Kidney (tissue), 14 donors: ENCODE data around the gene MSH5. TPM values are rescaled to one million over a fixed set of nuclear protein-coding genes. Genes with fewer than 3 reads are reported as not detected.

Experiments
- DNase-seq, 5 donors: peaks; one replicate each; pipeline ENCODE4 v3.0.0-alpha.2; 2013 to 2020
- FAIRE-seq: peaks from 2 replicates; lab custom pipeline; 2012; peaks lifted over from hg19 to GRCh38; lab: Jason Lieb, UNC
- H3K27ac ChIP-seq, 2 donors: one replicate each; pipeline ENCODE4 v1.7.0; 2013; ENCODE audit warnings: low read depth in 2 of 2, low read length in 2 of 2, inconsistent platforms in 1 of 2
- H3K27me3 ChIP-seq: one replicate; pipeline ENCODE4 v1.7.1; 2013; ENCODE audit warnings: low read length, inconsistent platforms; ENCODE audit not compliant: control insufficient read depth, insufficient read depth
- H3K36me3 ChIP-seq, 3 donors: one replicate each; pipeline versions ENCODE4 v1.7.0 to v1.7.1; 2013; ENCODE audit warnings: low read length in 3 of 3, control low read depth in 1 of 3, inconsistent platforms in 1 of 3; ENCODE audit not compliant: insufficient read depth in 3 of 3, control insufficient read depth in 2 of 3
- H3K4me1 ChIP-seq, 3 donors: one replicate each; pipeline versions ENCODE4 v1.7.0 to v1.7.1; 2013; ENCODE audit warnings: low read length in 3 of 3, inconsistent platforms in 1 of 3, low read depth in 1 of 3; ENCODE audit not compliant: control insufficient read depth in 2 of 3, insufficient read depth in 2 of 3
- H3K4me3 ChIP-seq, 3 donors: one replicate each; pipeline versions ENCODE4 v1.7.0 to v1.8.1; 2013; ENCODE audit warnings: low read length in 3 of 3, control low read depth in 1 of 3, inconsistent platforms in 1 of 3
- H3K9ac ChIP-seq, 3 donors: one replicate each; pipeline versions ENCODE4 v1.7.0 to v1.7.1; 2013; ENCODE audit warnings: low read length in 3 of 3, control low read depth in 1 of 3, inconsistent platforms in 1 of 3
- H3K9me3 ChIP-seq, 3 donors: one replicate each; pipeline versions ENCODE4 v1.7.0 to v1.7.1; 2013; ENCODE audit warnings: low read length in 3 of 3, control low read depth in 1 of 3, inconsistent platforms in 1 of 3; ENCODE audit not compliant: control insufficient read depth in 2 of 3, insufficient read depth in 1 of 3
- CTCF ChIP-seq: IDR thresholded peaks from 3 replicates; pipeline ENCODE4 v1.5.1; 2012; ENCODE audit warnings: mild to moderate bottlenecking, moderate library complexity, borderline replicate concordance; ENCODE audit not compliant: insufficient read depth; ENCODE audit errors: extremely low read depth
- intact Hi-C: fragments of 100-400 bp; cut with DNase I; formaldehyde crosslinking; loops from one replicate; pipeline ENCODE4 v1.11.1; 2022
- polyA plus RNA-seq: library from polyadenylated mRNA; stranded (reverse); fragments of 350-450 nt; fragmentation: Illumina TruSeq; extraction: RNeasy Lipid Tissue Mini Kit (QIAGEN cat#74804); gene quantifications from one replicate; pipeline ENCODE4 v1.2.3, GENCODE V29; 2014; ENCODE audit warnings: low read depth, low replicate concordance; ENCODE audit not compliant: insufficient read depth
- total RNA-seq: library from RNA; stranded (reverse); fragmentation: NEBNext Ultra II Directional; extraction: Animal tissue kit (Norgen Biotek cat#: 25700); gene quantifications from one replicate; pipeline ENCODE4 v1.2.1, GENCODE V29; 2021
- donor health status: control.
- donor health status: control.
- donor health status: control.
- donor health status: control.
- donor health status: control.
- donor health status: DM: yes; HTN: yes; CAD: no.
- donor health status: Normal renal cell carcinoma (clear cell type).

The MSH5 gene
- total and polyA plus RNA-seq, 2 donors from 2014 or later = 14.4 to 23.7 TPM

- intact Hi-C loops = no loop called here
- Histone ChIP-seq H3K4me1 (peaks cover 0 to 7% (median 0%) of the 10 kb centered on the region in 3 donors), H3K9me3 (no peaks in the 10 kb centered on the region), H3K27me3 (no peaks in the 10 kb centered on the region), H3K36me3 (no peaks in the 10 kb centered on the region), H3K27ac (no peak overlapping the region), H3K4me3 (peak overlapping the region in 1 of 3 donors; percentile 41), H3K9ac (no peak overlapping the region)
- no peak for TF ChIP-seq CTCF
- FAIRE-seq = no peak
- no peak for DNase-seq
Measured at GRCh38 chr6:31765559-31765909, 25.7 kb downstream of the MSH5 start.

- Histone ChIP-seq H3K4me1 (peaks cover 0 to 7% (median 0%) of the 10 kb centered on the region in 3 donors), H3K27me3 (no peaks in the 10 kb centered on the region), H3K36me3 (no peaks in the 10 kb centered on the region), H3K27ac (no peak overlapping the region), H3K4me3 (peak overlapping the region in 1 of 3 donors; percentile 41), H3K9ac (peak overlapping the region in 1 of 3 donors; percentile 15), H3K9me3 (no peaks in the 10 kb centered on the region)
- no peak for FAIRE-seq
- DNase-seq = peak; percentile 54 to 73 (median 70)
- intact Hi-C loops = no loop called here
- no peak for TF ChIP-seq CTCF
Measured at GRCh38 chr6:31765910-31766794, 26.3 kb downstream of the MSH5 start.

GRCh38 chr6:31767096-31767645 is 27.4 kb downstream of the MSH5 start:
- H3K4me3 ChIP-seq = no peak overlapping the region
- FAIRE-seq (no peak), DNase-seq (peak in 1 of 5 donors; percentile 62)
- peaks cover 0 to 7% (median 0%) of the 10 kb centered on the region in 3 donors for H3K4me1 ChIP-seq
- no peaks in the 10 kb centered on the region for H3K9me3 ChIP-seq
- intact Hi-C loops = no loop called here
- H3K36me3 ChIP-seq = no peaks in the 10 kb centered on the region
- H3K27ac ChIP-seq = no peak overlapping the region
- H3K27me3 ChIP-seq = no peaks in the 10 kb centered on the region
- no peak overlapping the region for H3K9ac ChIP-seq
- TF ChIP-seq CTCF = no peak
